Esophagus squamous epithelium (tissue), 4 donors: Measurements from ENCODE around the gene IRX4.

Experiments used
- CTCF ChIP-seq, 6 experiments: fragments of 450-650 bp in 4 of 6; fragments of 200-600 bp in 2 of 6; sonication (generic) in 2 of 6; IDR thresholded peaks; one replicate each; pipeline ENCODE4 v1.5.1; 2016 to 2019; ENCODE audit warnings: antibody characterized with exemption in 6 of 6, mild to moderate bottlenecking in 4 of 6, moderate library complexity in 4 of 6
- POLR2A ChIP-seq, 4 donors: fragments of 450-650 bp; IDR thresholded peaks; one replicate each; pipeline ENCODE4 v1.6.1; 2017; ENCODE audit warnings: antibody characterized with exemption in 4 of 4, mild to moderate bottlenecking in 4 of 4, moderate library complexity in 3 of 4

DNA sequence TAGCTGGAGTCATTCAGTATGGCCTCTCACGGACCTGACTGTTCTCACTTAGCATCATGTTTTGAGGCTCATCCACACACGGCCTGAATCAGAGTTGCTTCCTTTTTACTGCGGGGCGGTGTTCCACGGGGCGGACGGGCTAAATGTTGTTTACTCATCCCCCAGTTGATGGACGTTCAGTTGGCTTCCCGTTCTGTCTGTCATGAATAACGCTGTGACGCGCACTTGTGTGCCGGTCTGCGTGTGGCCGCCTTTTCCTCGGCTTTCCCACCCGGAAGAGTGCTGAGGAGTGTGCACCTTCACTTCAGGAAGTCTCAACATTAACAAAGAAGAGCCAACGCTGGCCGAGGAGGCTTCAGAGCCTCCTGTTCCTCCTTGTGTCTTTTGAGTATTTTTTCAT lies 39.0 kb upstream of the IRX4 start:
- no peak for TF ChIP-seq POLR2A (IDR thresholded peaks at IDR 0.05)
- TF ChIP-seq CTCF (IDR thresholded peaks at IDR 0.05): no peak
